COLO668 (cell line): ENCODE results near the gene SRCIN1.

Experiments
- DNase-seq: peaks from one replicate; lab custom pipeline; 2025; ENCODE audit not compliant: unreplicated experiment; lab: John Stamatoyannopoulos, UW

SRCIN1 gene

GRCh38 chr17:38585056-38585917, 20.5 kb downstream of the SRCIN1 start:
- DNase-seq: peak; percentile 34

- peak; percentile 61 for DNase-seq
These were observed 21.3 kb downstream of the SRCIN1 start for GRCh38 chr17:38584350-38584925.

- no peak for DNase-seq
These were observed 21.9 kb downstream of the SRCIN1 start for GRCh38 chr17:38583828-38584349.

GRCh38 chr17:38583176-38583575, 22.6 kb downstream of the SRCIN1 start:
- DNase-seq: no peak

- DNase-seq: no peak
These were observed 23.7 kb downstream of the SRCIN1 start for GRCh38 chr17:38582069-38582468.

- DNase-seq: peak; percentile 85
These were observed 25.8 kb downstream of the SRCIN1 start for GRCh38 chr17:38579934-38580333.

GRCh38 chr17:38579083-38579480, 26.7 kb downstream of the SRCIN1 start:
- DNase-seq: no peak

- DNase-seq: no peak
These were observed 27.3 kb downstream of the SRCIN1 start for GRCh38 chr17:38578229-38579082.

GRCh38 chr17:38577645-38578173, 28.0 kb downstream of the SRCIN1 start:
- DNase-seq: no peak

- DNase-seq: no peak
These were observed 28.5 kb downstream of the SRCIN1 start for GRCh38 chr17:38577244-38577643.

- no peak for DNase-seq
These were observed 30.0 kb downstream of the SRCIN1 start for GRCh38 chr17:38575781-38576180.

- DNase-seq: no peak
These were observed 31.0 kb downstream of the SRCIN1 start for GRCh38 chr17:38574712-38575111.

GRCh38 chr17:38572669-38573365, 32.9 kb downstream of the SRCIN1 start:
- peak; percentile 81 for DNase-seq

- DNase-seq: no peak
These were observed 33.7 kb downstream of the SRCIN1 start for GRCh38 chr17:38571833-38572668.

- no peak for DNase-seq
These were observed 35.8 kb downstream of the SRCIN1 start for GRCh38 chr17:38569701-38570512.

GRCh38 chr17:38568845-38569510, 36.8 kb downstream of the SRCIN1 start:
- DNase-seq: no peak

GRCh38 chr17:38568274-38568673, 37.5 kb downstream of the SRCIN1 start:
- DNase-seq: no peak

- no peak for DNase-seq
These were observed 38.4 kb downstream of the SRCIN1 start for GRCh38 chr17:38567350-38567749.
